IPS DF 6.9 (cell line): ENCODE measurements around the gene EML6.
"Not testable (repeated sequence)": the region's sequence is repeated elsewhere in the genome, so short reads cannot be mapped to it uniquely, and the experiment has no call there.

ENCODE experiments used
- DNase-seq: peaks from one replicate; pipeline ENCODE4 v3.0.0-alpha.2; 2013; ENCODE audit warnings: low read depth, low spot score
- H3K27ac ChIP-seq: one replicate; pipeline ENCODE4 v1.5.1; 2013; ENCODE audit warnings: low read length, control low read depth
- H3K27me3 ChIP-seq: 2 replicates; pipeline ENCODE4 v1.6.1; 2013; ENCODE audit warnings: mild to moderate bottlenecking, low read length; ENCODE audit not compliant: control insufficient read depth, insufficient read depth
- H3K36me3 ChIP-seq: 2 replicates; pipeline ENCODE4 v1.6.1; 2013; ENCODE audit warnings: low read length; ENCODE audit not compliant: control insufficient read depth, insufficient read depth
- H3K4me1 ChIP-seq: 2 replicates; pipeline ENCODE4 v1.6.1; 2013; ENCODE audit warnings: low read length; ENCODE audit not compliant: control insufficient read depth, insufficient read depth
- H3K4me3 ChIP-seq: 2 replicates; pipeline ENCODE4 v1.5.1; 2013; ENCODE audit warnings: mild to moderate bottlenecking, low read length
- H3K9me3 ChIP-seq: 2 replicates; pipeline ENCODE4 v1.6.1; 2013; ENCODE audit warnings: low read length, inconsistent platforms; ENCODE audit not compliant: control insufficient read depth, insufficient read depth
- WGBS: extraction: QIAGEN DNeasy Blood & Tissue Kit; methylation state at CpG from one replicate; pipeline ENCODE4 v1.1.7; 2013; ENCODE audit warnings: mixed read lengths, missing lambda C conversion rate; ENCODE audit not compliant: insufficient read length, insufficient coverage; 5-methylcytosine and 5-hydroxymethylcytosine counted together

Gene EML6

DNA sequence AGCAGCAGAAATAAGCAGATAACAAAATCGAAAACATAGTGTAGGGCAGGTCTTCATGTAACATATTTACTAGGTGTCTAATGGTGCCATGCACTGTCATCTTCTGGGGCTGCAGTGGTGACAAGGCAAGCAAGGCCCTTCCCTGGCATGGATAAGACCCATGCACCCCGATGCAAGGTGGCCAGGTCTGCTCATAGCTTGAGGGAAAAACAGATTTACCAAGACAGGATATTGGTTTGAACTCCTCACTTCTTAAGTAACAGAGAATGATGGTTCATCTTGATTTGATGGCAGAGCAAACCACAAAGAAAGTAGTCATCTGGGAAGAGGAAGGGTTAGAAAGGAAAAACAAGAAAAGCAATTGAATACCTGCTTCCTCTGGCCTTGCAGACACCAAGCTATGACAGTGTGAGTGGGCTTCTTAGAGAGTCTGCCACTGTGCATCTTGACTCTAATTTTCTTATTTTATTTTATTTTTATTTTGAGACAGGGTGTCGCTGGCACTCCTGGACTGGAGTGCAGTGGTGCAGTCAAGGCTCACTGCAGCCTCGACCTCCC lies 35.8 kb upstream of the EML6 start:
- Histone ChIP-seq H3K27me3 (no peaks in the 10 kb centered on the region), H3K9me3 (no peaks in the 10 kb centered on the region), H3K27ac (no peak overlapping the region), H3K4me3 (no peak overlapping the region), H3K4me1 (no peaks in the 10 kb centered on the region), H3K36me3 (no peaks in the 10 kb centered on the region)
- no peak for DNase-seq
- no CpG with 5 or more reads among the region's 4 CpGs for WGBS

DNA sequence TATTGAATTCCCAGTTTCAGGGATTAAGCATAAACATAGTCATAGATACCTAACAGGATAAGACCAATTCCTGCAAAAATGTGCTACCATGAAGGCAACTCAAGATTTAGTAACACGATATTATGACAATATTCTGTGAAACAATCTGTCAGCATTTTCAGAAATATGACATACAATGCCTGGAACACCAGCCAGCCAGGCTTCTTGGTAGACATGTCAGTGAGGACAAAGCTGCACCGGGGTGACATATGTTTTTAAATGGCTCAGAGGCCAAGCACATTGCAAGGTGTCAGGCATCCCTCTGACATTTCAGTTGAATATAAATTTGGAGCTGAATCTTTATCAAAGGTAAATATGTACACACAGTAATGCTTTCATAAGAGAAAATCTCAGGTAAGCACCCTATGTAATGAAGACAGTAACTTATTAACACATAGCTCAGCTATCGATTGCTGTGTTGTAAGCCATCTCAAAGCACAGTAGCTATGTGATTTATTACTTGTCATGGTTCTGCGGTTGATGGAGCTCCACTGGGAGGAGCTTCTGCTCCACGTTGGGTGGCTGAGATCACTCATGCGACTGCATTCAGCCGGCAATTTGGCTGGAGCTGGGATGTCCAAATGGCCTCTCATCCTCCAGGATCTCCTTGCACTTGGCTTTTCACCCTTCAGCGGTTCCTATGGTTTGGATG lies 31.9 kb upstream of the EML6 start:
- no peak for DNase-seq
- Histone ChIP-seq H3K27ac (no peak overlapping the region), H3K27me3 (no peaks in the 10 kb centered on the region), H3K4me1 (no peaks in the 10 kb centered on the region), H3K9me3 (no peaks in the 10 kb centered on the region), H3K4me3 (no peak overlapping the region), H3K36me3 (no peaks in the 10 kb centered on the region)
- WGBS, result no CpG with 5 or more reads among the region's 8 CpGs

DNA sequence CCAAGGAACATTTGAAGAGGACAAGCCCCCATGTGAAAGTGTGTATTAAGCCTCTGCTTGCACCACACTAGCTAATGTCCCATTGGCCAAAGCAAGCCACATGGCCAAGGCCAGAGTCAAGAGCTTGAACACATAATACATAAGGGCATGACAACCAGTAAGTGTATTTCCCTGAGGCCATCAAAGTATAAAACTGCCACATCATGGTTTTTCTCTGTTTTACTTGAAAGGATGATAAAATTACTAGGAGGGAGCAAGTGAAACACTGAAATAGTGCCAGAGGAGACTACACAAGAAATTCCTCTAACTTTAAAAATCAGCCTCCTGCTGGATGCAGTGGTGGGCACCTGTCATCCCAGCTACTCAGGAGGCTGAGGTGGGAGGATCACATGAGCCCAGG lies 30.9 kb upstream of the EML6 start:
- H3K27ac ChIP-seq, result no peak overlapping the region
- no peaks in the 10 kb centered on the region for H3K4me1 ChIP-seq

DNA sequence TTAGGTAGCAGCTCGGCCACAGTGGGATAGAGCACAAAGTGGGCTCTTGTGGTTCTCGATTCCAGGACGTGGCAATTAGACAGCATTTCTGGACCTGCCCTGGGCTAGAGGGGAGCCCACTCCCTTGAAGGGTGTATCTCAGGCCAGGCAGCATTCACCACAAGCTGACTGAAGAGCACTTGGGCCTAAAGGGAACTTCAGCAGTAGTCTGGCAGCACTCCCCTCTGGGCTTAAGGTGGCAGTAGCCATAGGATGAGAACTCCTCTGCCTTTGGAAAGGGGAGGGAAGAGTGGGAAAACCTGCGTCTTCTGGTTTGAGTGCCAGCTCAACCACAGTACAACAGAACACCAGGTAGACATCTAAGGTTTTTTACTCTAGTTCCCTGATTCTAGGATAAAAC lies 28.1 kb upstream of the EML6 start:
- no peaks in the 10 kb centered on the region for H3K9me3 ChIP-seq
- no peak overlapping the region for H3K4me3 ChIP-seq
- no peaks in the 10 kb centered on the region for H3K27me3 ChIP-seq
- no peak for DNase-seq
- no peak overlapping the region for H3K27ac ChIP-seq
- WGBS, result no CpG with 5 or more reads among the region's 4 CpGs
- H3K36me3 ChIP-seq, result no peaks in the 10 kb centered on the region
- H3K4me1 ChIP-seq, result no peaks in the 10 kb centered on the region

More for the DNA sequence above, 30.9 kb upstream of the EML6 start:
- Histone ChIP-seq H3K27me3 (no peaks in the 10 kb centered on the region), H3K9me3 (no peaks in the 10 kb centered on the region), H3K36me3 (no peaks in the 10 kb centered on the region), H3K4me3 (no peak overlapping the region)
- no peak for DNase-seq

DNA sequence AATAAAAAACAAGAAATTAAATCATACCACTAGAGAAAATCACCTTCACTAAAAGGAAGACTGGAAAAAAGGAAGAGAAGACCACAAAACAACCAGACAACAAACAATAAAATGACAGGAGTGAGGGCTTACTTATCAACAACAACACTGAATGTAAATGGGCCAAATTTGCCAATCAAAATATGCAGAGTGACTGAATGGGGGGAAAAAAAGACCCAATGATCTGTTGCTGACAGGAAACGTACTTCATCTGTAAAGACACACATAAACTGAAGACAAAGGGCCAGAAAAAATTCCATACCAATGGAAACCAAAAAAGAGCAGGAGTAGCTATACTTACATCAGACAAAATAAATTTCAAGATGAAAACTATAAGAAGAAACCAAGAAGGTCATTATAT lies 25.5 kb upstream of the EML6 start:
- no peak for DNase-seq
- no peak overlapping the region for H3K27ac ChIP-seq
- no peaks in the 10 kb centered on the region for H3K9me3 ChIP-seq
- H3K36me3 ChIP-seq, result no peaks in the 10 kb centered on the region
- H3K4me1 ChIP-seq, result no peaks in the 10 kb centered on the region
- H3K27me3 ChIP-seq, result no peaks in the 10 kb centered on the region
- no peak overlapping the region for H3K4me3 ChIP-seq
- WGBS, result no CpG with 5 or more reads among the region's 1 CpG

DNA sequence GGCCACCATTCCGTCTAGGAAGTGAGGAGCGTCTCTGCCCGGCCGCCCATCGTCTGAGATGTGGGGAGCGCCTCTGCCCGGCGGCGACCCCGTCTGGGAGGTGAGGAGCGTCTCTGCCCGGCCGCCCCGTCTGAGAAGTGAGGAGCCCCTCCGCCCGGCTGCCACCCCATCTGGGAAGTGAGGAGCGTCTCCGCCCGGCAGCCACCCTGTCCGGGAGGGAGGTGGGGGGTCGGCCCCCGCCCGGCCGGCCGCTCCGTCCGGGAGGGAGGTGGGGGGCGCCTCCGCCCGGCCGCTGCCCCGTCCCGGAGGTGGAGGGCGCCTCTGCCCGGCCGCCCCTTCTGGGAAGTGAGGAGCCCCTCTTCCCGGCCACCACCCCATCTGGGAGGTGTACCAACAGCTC lies 24.5 kb upstream of the EML6 start:
- not testable (repeated sequence) for H3K27ac ChIP-seq, H3K27me3 ChIP-seq, H3K4me1 ChIP-seq, H3K9me3 ChIP-seq, H3K36me3 ChIP-seq, H3K4me3 ChIP-seq, DNase-seq
- no CpG with 5 or more reads among the region's 37 CpGs for WGBS

DNA sequence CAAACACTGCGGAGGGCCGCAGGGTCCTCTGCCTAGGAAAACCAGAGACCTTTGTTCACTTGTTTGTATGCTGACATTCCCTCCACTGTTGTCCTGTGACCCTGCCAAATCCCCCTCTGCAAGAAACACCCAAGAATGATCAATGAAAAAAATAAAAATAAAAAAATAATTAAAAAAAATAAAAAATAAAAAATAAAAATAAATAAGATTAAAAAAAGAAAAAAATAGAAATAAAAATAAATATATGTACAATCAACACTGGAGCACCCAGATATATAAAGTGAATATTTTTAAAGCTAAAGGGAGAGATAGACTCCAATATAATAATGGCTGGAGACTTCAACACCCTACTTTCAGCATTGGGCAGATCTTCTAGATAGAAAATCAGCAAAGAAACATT lies 23.8 kb upstream of the EML6 start:
- Histone ChIP-seq H3K36me3 (no peaks in the 10 kb centered on the region), H3K4me1 (no peaks in the 10 kb centered on the region), H3K27ac (no peak overlapping the region), H3K4me3 (no peak overlapping the region), H3K27me3 (no peaks in the 10 kb centered on the region; the same call in 1 of the 2 replicates), H3K9me3 (no peaks in the 10 kb centered on the region)
- WGBS, result no CpG with 5 or more reads among the region's 2 CpGs
- no peak for DNase-seq

DNA sequence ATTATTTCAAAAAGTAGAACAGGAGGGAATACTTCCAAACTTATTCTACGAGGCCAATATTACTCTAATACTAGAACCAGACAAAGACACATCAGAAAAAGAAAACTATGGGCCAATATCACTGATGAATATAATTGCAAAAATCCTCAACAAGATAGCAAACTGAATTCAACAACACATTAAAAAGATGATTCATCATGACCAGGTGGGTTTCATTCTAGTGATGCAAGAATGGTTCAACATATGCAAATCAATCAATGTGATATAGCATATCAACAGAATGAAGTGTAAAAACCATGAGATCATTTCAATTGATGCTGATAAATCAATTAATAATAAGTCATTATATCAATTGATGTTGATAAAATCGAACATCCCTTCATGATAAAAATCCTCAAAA lies 22.4 kb upstream of the EML6 start:
- no peak overlapping the region for H3K4me3 ChIP-seq
- H3K27ac ChIP-seq, result no peak overlapping the region
- no CpG with 5 or more reads among the region's 2 CpGs for WGBS
- no peaks in the 10 kb centered on the region for H3K4me1 ChIP-seq
- H3K36me3 ChIP-seq, result no peaks in the 10 kb centered on the region
- no peaks in the 10 kb centered on the region for H3K9me3 ChIP-seq
- DNase-seq, result no peak
- H3K27me3 ChIP-seq, result no peaks in the 10 kb centered on the region; the same call in 1 of the 2 replicates

DNA sequence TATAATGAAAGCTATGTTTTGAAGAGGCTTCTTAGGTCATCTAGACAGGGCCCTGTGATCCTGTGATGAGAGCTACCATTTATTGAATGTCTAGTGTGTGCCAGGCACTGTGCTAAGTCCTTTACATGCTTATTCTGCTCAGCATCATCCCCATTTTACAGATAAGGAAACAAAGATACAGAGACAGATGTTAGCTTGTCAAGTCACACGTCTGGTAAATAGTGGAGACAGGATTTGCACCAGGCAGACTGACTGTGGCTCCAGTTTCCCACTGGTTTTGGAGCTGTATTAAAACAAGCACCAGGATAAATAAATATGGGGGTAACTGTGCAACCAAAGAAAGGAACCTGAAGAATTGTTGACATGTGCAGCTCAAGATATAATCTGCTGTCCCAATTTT lies 19.2 kb upstream of the EML6 start:
- no peaks in the 10 kb centered on the region; the same call in 1 of the 2 replicates for H3K27me3 ChIP-seq
- no peak overlapping the region for H3K4me3 ChIP-seq
- no peaks in the 10 kb centered on the region; the same call in 1 of the 2 replicates for H3K4me1 ChIP-seq
- WGBS, result no CpG with 5 or more reads among the region's 1 CpG
- H3K9me3 ChIP-seq, result no peaks in the 10 kb centered on the region
- H3K36me3 ChIP-seq, result no peaks in the 10 kb centered on the region
- H3K27ac ChIP-seq, result no peak overlapping the region
- DNase-seq, result no peak

DNA sequence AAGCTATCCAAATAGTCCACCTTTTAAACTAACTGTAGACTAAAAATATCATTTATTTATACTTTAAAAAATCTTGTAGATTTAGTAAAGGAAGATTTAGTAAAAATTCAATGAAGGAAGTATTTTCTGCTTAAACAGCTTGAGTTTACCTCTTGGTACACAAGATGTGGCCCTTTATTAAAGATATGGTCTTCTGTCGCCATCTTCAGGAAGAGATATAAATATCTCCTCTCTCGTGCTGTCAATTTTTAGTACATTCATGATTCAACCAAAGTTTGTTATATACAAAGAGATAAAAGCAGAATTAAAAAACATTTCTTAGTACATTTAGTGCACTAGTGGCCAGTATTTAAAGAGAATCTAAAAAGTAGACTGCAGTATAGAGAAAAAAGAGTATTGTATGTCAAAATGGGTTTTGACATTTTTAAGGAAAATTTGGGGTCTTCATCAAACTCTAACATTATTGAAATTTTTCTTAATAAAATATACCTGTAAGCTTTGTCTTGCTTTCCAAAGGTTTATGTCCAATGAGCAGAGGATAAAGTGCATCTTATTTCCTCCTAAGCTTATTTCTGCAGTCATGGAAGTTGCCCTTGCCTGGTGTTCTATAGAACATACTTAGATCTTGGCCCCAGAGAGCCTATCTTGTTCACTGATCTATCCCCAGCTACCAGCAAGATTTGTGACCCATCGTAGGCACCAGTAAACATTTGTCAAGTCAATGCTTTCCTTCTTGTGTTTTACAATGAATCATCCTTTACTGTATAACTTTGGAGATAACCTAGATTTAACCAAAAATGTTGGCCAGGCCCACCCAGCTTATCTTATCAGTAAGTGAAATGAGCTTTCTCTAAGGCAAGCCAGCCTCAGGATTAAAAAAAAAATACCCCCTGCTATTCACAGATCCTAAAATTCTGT lies 18.5 kb upstream of the EML6 start:
- Histone ChIP-seq H3K4me3 (no peak overlapping the region), H3K9me3 (no peaks in the 10 kb centered on the region), H3K27me3 (no peaks in the 10 kb centered on the region; the same call in 1 of the 2 replicates), H3K36me3 (no peaks in the 10 kb centered on the region), H3K27ac (no peak overlapping the region), H3K4me1 (no peaks in the 10 kb centered on the region; the same call in 1 of the 2 replicates)
- no peak for DNase-seq
- no CpG with 5 or more reads among the region's 3 CpGs for WGBS
